GM19468 (cell line): Measurements from ENCODE around the gene SDHC.
A peak's percentile ranks its signal among the peaks of the same experiment; 100 is the strongest.
"Not testable (repeated sequence)": the region's sequence is repeated elsewhere in the genome, so short reads cannot be mapped to it uniquely, and the experiment has no call there.

Source experiments
- ATAC-seq: cut with Tn5 transposase; IDR thresholded peaks from one replicate; pipeline ENCODE4 v1.9.1; 2021; ENCODE audit warnings: mild to moderate bottlenecking, moderate library complexity, moderate number of reproducible peaks; ENCODE audit not compliant: unreplicated experiment; ENCODE audit errors: extremely low read depth

The SDHC gene

GRCh38 chr1:161378014-161378413, 63.8 kb downstream of the SDHC start:
- no peak for ATAC-seq

GRCh38 chr1:161379071-161379470, 64.9 kb downstream of the SDHC start:
- ATAC-seq, result no peak

GRCh38 chr1:161381707-161382106, 67.5 kb downstream of the SDHC start:
- no peak for ATAC-seq

GRCh38 chr1:161382214-161383019, 68.2 kb downstream of the SDHC start:
- no peak for ATAC-seq

GRCh38 chr1:161388639-161389038, 74.5 kb downstream of the SDHC start:
- ATAC-seq, result no peak

- ATAC-seq, result not testable (repeated sequence)
These were observed 75.0 kb downstream of the SDHC start for GRCh38 chr1:161389158-161389557.

- peak; percentile 47 for ATAC-seq
These were observed 75.7 kb downstream of the SDHC start for GRCh38 chr1:161389691-161390558.

GRCh38 chr1:161390559-161390858, 76.3 kb downstream of the SDHC start:
- ATAC-seq, result no peak

- ATAC-seq, result not testable (repeated sequence)
These were observed 77.0 kb downstream of the SDHC start for GRCh38 chr1:161391136-161391535.

- ATAC-seq, result no peak
These were observed 77.4 kb downstream of the SDHC start for GRCh38 chr1:161391611-161392010.

GRCh38 chr1:161393151-161393550, 79.0 kb downstream of the SDHC start:
- ATAC-seq, result no peak

GRCh38 chr1:161397038-161397437, 82.9 kb downstream of the SDHC start:
- not testable (repeated sequence) for ATAC-seq

GRCh38 chr1:161398900-161399256, 84.7 kb downstream of the SDHC start:
- no peak for ATAC-seq

- ATAC-seq, result peak; percentile 44
These were observed 85.2 kb downstream of the SDHC start for GRCh38 chr1:161399257-161399998.

- ATAC-seq, result no peak
These were observed 88.3 kb downstream of the SDHC start for GRCh38 chr1:161402446-161402845.

GRCh38 chr1:161404051-161404597, 89.9 kb downstream of the SDHC start:
- ATAC-seq, result no peak

- not testable (repeated sequence) for ATAC-seq
These were observed 92.4 kb downstream of the SDHC start for GRCh38 chr1:161406551-161406950.

GRCh38 chr1:161407451-161407985, 93.3 kb downstream of the SDHC start:
- no peak for ATAC-seq

GRCh38 chr1:161408429-161409052, 94.4 kb downstream of the SDHC start:
- ATAC-seq, result no peak
